ENCODE results near the gene CD320. TPM values are rescaled to one million over a fixed set of nuclear protein-coding genes. Genes with fewer than 3 reads are reported as not detected.
"Not testable (repeated sequence)": the region's sequence is repeated elsewhere in the genome, so short reads cannot be mapped to it uniquely, and the experiment has no call there.

CD320 gene
- total and polyA plus RNA-seq, 10 of the 15 experiments (the other 5 are each of a cell fraction or from before 2014, with no cell fraction given) = 1.1 to 134 (median 46.5) TPM

DNA sequence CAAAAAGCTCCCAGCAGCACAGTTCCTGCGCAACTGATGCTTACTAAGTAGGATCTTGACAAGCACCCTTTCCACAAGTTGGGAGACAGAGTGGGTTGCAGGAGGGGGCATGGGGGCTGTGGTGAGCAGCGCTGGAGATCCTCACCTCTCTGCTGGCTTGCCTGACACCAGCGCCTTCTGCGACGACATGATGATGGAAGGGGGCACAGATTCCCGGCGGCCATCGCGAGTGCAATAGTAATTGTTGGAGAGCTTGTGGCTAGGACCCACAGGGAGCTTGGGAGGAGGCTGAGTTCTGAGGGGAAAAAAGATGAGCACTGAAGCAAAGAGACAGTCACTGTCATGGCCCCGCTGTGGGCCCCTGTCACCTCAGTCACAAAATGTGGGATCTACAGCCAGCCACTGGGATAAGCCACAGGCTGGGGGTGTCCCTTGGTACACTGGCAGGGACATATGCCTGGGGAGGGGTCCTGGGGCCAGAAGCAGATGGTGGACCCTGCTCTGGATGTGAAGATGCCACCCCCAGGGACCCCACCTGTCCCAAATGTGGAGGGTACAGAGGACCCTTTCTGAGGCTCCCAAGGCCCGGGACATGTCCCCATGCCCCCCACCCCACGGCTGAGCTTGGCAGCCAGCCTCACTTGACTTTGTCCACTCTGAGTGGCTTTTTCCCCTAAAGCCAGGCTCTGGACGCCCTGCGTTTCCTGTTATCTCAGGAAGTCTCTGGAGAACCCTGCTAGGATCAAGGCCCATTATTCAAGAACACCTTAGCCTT is 8.4 kb upstream of the CD320 start:
- POLR2A ChIA-PET = no interaction called here
- H3K4me2 ChIP-seq (ENCODE audit: control insufficient read depth, insufficient read depth) = no peak overlapping the region

DNA sequence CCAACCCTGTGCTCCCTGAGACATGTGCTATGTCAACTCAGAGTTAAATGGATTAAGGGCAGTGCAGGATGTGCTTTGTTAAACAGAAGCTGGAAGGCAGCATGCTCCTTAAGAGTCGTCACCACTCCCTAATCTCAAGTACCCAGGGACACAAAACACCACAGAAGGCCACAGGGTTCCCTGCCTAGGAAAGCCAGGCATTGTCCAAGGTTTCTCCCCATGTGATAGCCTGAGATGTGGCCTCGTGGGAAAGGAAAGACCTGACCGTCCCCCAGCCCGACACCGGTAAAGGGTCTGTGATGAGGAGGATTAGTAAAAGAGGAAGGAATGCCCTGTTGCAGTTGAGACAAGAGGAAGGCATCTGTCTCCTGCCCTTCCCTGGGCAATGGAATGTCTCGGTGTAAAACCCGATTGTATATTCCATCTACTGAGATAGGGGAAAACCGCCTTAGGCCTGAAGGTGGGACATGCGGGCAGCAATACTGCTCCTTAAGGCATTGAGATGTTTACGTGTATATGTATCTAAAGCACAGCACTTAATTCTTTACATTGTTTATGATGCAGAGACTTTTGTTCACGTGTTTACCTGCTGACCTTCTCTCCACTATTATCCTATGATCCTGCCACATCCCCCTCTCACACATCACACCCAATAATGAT is 7.0 kb upstream of the CD320 start:
- SMC1A ChIA-PET (ENCODE audit: uncharacterized antibody, unreplicated experiment); DNase-seq (ENCODE audit: low read depth, low spot score); H3K4me1 ChIP-seq (ENCODE audit: control insufficient read depth, insufficient read depth, low read length); H4K20me1 ChIP-seq (ENCODE audit: control insufficient read depth, insufficient read depth); H2AFZ ChIP-seq (ENCODE audit: control insufficient read depth, low read depth, low read length); RAD21 ChIA-PET (ENCODE audit: unreplicated experiment); H3K9ac ChIP-seq (ENCODE audit: control insufficient read depth, insufficient read depth, low read length); H3K27me3 ChIP-seq (replicated peaks in 1 of 2; ENCODE audit: control insufficient read depth in 2 of 2, insufficient read depth in 2 of 2, low read length in 1 of 2); H3K36me3 ChIP-seq (ENCODE audit: control insufficient read depth in 2 of 2, insufficient read depth in 2 of 2, low read length in 1 of 2); ATAC-seq; H3K79me2 ChIP-seq (ENCODE audit: control insufficient read depth, insufficient read depth, low read length); CTCF ChIA-PET; H3K9me3 ChIP-seq (replicated peaks; ENCODE audit: control insufficient read depth, insufficient read depth, low read length); BruUV-seq (replicated peaks); intact Hi-C loops (cut with micrococcal nuclease; ENCODE audit: unreplicated experiment); FAIRE-seq; H3K27ac ChIP-seq (ENCODE audit: control insufficient read depth, insufficient read depth); H3K4me2 ChIP-seq (ENCODE audit: control insufficient read depth, insufficient read depth); H3K4me3 ChIP-seq; POLR2A ChIA-PET; in situ Hi-C loops (cut with MboI): not testable (repeated sequence)
- WGBS (ENCODE audit: insufficient coverage, insufficient replicate concordance, low lambda C conversion rate, missing lambda C conversion rate) = 99% methylated on average over 11 of the region's 11 CpGs

More for the DNA sequence above, 8.4 kb upstream of the CD320 start:
- no peak for FAIRE-seq
- ChIA-PET RAD21 (ENCODE audit: unreplicated experiment) (no interaction called here), CTCF (interaction anchor here (1.1 kb wide), 1 partner anchor 47 kb away, joined by 3 read pairs; no protein-coding TSS in a partner anchor), SMC1A (ENCODE audit: uncharacterized antibody, unreplicated experiment) (no interaction called here)
- peaks cover 0 to 3% of the 10 kb centered on the region in 2 experiments; a peak in 3 of 4 replicates for H3K36me3 ChIP-seq (ENCODE audit: control insufficient read depth in 2 of 2, insufficient read depth in 2 of 2, low read length in 1 of 2)
- H4K20me1 ChIP-seq (ENCODE audit: control insufficient read depth, insufficient read depth) = no peaks in the 10 kb centered on the region
- no peaks in the 10 kb centered on the region for H3K9me3 ChIP-seq (replicated peaks; ENCODE audit: control insufficient read depth, insufficient read depth, low read length)
- no peak overlapping the region for H2AFZ ChIP-seq (ENCODE audit: control insufficient read depth, low read depth, low read length)
- in situ Hi-C loops (cut with MboI) = no loop called here
- H3K27me3 ChIP-seq (replicated peaks in 1 of 2; ENCODE audit: control insufficient read depth in 2 of 2, insufficient read depth in 2 of 2, low read length in 1 of 2) = no peaks in the 10 kb centered on the region
- H3K4me1 ChIP-seq (ENCODE audit: control insufficient read depth, insufficient read depth, low read length) = no peaks in the 10 kb centered on the region; the same call in 1 of the 2 replicates
- H3K4me3 ChIP-seq = no peak overlapping the region
- no peak for DNase-seq (ENCODE audit: low read depth, low spot score)
- intact Hi-C loops (cut with micrococcal nuclease; ENCODE audit: unreplicated experiment) = no loop called here
- TF ChIP-seq EZH2 (IDR thresholded peaks at IDR 0.05; ENCODE audit: borderline replicate concordance, control insufficient read depth, low read depth, low read length) = no peak
- no peak for TF ChIP-seq IRF4 (IDR thresholded peaks at IDR 0.05; ENCODE audit: low read depth, low read length)
- TF ChIP-seq RELA (IDR thresholded peaks at IDR 0.05; ENCODE audit: borderline replicate concordance, partially characterized antibody) = no peak
- no peak for TF ChIP-seq KLF5 (IDR thresholded peaks at IDR 0.05; ENCODE audit: partially characterized antibody)
- no peak for TF ChIP-seq ETV6 (conservative IDR thresholded peaks at IDR 0.05 in 1 of 2, IDR thresholded peaks at IDR 0.05 in 1 of 2; ENCODE audit: borderline replicate concordance in 1 of 2, low read depth in 1 of 2)
- whole genome bisulfite sequencing (ENCODE audit: insufficient coverage, insufficient replicate concordance, low lambda C conversion rate, missing lambda C conversion rate) = 96% methylated on average over 14 of the region's 14 CpGs
- H3K79me2 ChIP-seq (ENCODE audit: control insufficient read depth, insufficient read depth, low read length) = peaks cover 19% of the 10 kb centered on the region
- no peak overlapping the region for H3K9ac ChIP-seq (ENCODE audit: control insufficient read depth, insufficient read depth, low read length)
- ATAC-seq = no peak
- no peak overlapping the region for H3K27ac ChIP-seq (ENCODE audit: control insufficient read depth, insufficient read depth)
- BruUV-seq (replicated peaks) = no TSS peak
